Stimulated activated CD4-positive, alpha-beta T cell treated with anti-CD3 and anti-CD28 coated beads, Interleukin-4, amount 100 ng/mL, for 1 hour (primary cell): Measurements from ENCODE around the gene TBL1X.
"Not testable (repeated sequence)": the region's sequence is repeated elsewhere in the genome, so short reads cannot be mapped to it uniquely, and the experiment has no call there.

Source experiments
- DNase-seq: peaks from one replicate; pipeline ENCODE4 v3.0.0-alpha.2; 2020

TBL1X gene

GRCh38 chrX:9461087-9461486, 3.8 kb upstream of the TBL1X start:
- no peak for DNase-seq

DNA sequence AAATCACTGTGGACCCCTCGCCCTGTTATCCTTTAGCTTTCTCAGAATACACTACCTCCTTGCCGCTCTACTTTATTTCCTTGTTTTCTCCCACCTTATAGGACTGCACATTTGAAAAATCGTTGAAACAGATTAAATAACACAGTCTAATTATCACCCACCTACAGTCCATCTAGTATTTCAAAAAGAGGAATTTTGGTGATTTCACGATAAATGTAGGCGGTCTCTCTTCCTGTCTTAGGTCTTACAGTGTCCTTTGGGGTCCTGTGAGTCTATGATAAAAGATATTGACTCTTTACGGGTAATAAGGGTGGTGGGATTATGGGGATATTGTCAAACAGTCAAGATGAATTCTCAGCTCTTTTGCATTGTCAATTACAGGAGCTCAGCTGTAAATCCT, 2.4 kb upstream of the TBL1X start:
- DNase-seq = no peak

- DNase-seq = peak; percentile 36
Observed at GRCh38 chrX:9465380-9466123, 694 bp downstream of the TBL1X start.

GRCh38 chrX:9466124-9466495, 1.3 kb downstream of the TBL1X start:
- peak; percentile 21 for DNase-seq

DNA sequence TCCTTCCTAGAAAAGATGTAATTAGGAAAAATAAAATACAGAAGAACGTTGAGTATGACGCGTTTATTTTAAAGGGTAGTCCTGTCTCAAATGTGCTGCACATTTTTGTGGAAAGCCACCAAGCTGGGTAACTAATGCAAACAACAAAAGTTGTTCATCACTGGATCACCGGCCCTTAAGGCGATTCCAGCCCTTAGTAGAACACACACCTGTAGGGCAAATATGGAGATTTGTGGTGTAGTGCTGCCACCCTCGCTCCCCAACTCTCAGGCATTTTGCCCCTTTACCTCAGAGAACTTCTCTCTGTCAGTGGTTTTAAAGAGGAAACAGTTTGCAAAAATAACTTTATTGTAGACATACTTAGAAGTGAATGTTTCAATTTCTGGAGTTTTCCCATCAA, 1.9 kb downstream of the TBL1X start:
- no peak for DNase-seq

GRCh38 chrX:9467146-9467545, 2.3 kb downstream of the TBL1X start:
- DNase-seq = no peak

DNA sequence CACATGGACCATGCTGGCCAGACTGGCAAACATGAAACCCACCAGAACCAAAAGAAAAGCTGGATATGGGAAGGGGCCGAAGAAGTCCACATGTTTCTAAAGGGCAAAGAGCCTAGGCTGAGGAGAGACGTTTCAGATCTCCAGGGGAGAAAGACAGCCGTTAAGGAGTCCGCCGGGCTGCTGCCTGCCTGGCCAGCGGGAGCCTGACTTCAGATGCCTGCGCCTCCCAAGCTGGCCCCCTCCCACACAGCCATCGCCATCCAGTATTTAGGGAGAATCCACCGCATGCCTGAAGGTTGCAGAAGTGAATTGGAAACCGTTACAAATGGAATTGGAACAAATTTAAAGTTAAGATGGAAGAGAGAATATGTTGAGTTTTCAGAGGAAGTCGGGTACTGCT, 2.9 kb downstream of the TBL1X start:
- no peak for DNase-seq

DNA sequence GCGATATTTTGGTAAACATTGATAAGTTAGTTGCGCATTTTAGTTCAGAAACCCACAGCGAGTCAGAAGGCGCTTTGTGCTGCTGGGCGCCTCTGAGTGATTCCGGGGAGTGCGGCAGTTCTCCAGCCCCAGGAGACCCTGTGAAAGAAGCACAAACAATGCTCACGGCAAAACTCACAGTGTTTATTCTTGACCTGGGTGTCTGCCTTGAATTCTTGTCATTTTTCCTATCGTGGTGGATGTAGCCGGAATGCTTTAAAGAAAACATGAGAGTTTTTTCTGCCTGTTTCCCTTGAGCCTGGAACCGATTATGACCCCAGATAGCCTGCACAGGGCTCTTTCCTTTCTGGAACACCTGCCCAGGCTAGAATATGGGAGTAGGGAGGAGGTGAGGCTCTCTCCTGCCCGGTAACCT, 6.7 kb downstream of the TBL1X start:
- DNase-seq = no peak

DNA sequence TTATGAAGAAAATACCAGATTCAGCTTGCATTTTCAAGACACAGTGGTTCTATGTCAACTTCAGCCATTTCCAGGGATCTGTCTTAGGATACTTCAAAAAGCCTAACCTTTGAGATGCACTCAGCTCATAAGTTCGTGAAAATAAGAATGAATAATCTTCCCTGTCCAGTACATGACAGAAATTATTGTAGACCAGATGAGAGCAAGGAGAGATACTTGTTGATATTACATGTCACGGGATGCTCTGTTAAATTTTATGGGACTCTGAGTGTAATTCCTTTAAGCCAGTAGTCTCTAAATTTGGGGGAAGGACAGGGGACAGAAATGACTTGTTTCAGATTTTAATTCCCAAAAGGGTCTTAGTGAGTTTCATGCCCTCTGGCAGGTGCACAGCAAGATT, 8.8 kb downstream of the TBL1X start:
- DNase-seq = no peak

DNA sequence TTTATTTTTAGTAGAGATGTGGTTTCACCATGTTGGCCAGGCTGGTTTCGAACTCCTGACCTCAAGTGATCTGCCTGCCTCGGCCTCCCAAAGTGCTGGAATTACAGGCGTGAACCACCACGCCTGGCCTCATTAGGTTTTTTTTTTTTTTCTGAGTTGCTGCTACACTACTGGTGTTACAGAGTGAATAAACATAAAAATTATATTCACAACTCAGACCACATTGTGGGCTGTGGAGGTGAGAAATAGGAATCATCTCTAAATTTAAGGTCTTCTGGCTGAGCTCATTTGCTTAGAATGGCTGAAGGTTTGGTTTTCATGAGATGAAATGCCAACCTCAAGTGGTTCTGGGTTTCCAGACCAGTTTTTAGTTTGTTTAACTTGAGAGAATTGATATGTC, 10.6 kb downstream of the TBL1X start:
- not testable (repeated sequence) for DNase-seq

- DNase-seq = no peak
Observed at GRCh38 chrX:9475984-9476383, 11.1 kb downstream of the TBL1X start.

- no peak for DNase-seq
Observed at GRCh38 chrX:9476810-9477575, 12.1 kb downstream of the TBL1X start.

- no peak for DNase-seq
Observed at GRCh38 chrX:9482408-9482807, 17.6 kb downstream of the TBL1X start.

DNA sequence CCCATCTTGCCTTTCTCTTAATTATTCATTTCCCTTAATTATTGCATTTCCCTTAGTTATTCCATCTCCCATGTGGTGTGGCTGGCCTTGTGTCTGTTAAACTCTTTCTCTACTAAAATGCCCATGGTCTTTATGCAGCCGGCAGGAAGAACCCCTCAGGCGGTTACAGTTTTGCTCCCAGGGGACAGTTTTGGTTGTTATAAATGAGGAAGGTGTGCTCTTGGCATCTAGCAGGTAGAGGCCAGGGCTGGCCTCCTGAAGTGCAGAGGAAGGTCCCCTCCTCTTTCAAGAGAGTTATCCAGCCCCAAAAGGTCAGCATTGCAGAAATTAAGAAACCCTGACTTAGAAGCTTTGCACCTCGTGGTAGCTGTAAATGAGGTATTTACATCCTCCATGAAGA, 18.0 kb downstream of the TBL1X start:
- no peak for DNase-seq

DNA sequence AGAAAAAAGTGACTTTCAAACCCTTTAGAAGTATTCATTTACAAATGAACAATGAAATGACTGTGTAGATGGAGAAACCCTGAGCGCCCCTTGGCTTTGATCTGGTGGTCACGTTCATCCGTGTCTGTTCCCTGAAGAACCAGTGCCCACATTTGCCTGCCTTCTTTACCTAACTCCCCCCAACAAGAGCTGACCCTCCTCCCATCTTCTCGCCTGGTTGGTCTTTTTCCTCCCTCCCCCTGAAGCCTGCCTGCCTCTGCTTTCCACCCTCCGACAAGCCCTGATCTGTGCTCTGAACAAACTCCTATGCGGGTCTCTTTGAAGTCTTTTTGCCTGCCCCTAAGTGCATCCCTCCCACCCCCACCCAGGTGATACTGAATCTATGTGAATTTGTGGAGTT, 18.5 kb downstream of the TBL1X start:
- DNase-seq = no peak

DNA sequence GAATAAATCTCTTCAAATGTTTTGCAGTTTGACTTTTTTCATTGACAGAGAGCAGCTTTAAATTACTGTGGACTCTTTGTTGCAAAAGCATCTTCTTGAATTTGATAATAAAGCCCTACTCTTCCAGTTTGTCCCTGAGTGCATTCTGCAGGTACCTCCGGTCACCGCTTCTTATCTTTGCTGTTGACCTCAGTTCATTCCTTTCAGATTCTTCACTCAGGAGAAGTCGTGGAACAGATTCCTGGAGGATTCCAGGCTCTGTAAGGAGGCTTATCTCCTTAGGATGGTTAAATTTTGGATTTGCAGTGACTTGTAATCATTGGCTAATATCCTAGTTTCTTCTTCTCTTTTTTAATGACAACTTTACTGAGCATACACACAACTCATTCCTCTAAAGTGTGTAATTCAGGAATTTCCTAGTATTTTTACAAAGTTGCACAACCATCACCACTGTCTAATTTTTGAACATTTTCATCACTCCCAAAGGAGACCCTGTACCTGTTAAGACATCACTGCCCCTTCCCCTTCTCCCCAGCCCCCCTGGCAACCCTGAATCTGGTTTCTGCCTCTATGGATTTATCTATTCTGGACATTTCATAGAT, 22.0 kb downstream of the TBL1X start:
- DNase-seq = no peak

DNA sequence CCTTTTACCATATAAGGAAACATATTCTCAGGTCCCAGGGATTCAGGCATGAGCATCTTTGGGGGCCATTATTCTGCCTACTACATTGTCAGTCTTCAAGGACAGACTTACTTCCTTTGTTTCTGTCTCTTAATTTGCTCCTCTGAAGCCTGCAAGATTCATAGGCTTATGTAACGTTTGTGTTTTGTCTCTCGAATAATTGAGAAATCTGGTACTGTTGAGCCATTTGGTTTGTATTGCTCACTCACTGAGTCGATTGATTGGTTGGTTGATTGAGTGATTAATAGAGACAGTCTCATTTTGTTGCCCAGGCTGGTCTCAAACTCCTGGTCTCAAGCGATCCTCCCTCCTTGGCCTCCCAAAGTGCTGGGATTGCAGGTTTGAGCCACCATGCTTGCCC, 23.7 kb downstream of the TBL1X start:
- DNase-seq = no peak

DNA sequence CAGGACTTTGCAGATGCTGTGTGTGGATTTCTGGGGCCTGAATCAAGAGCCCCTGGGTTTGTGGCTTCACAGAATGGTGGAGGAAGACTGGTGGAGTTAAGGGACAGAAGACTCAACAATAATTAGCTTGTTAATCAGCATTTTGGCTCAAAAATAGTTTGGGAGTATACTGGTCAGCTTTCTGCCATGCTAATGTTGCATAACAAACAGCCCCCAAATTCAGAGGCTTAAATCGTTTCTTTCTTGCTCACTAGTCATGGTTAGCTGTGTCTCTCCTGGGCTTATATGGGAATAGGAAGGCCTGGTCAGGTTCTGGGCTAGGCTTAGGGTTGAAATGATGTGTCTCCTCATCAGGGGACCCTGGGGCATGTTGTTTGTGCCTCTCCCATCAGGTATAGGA, 24.4 kb downstream of the TBL1X start:
- no peak for DNase-seq

GRCh38 chrX:9492901-9493300, 28.0 kb downstream of the TBL1X start:
- DNase-seq = no peak

GRCh38 chrX:9493936-9494335, 29.1 kb downstream of the TBL1X start:
- DNase-seq = no peak

DNA sequence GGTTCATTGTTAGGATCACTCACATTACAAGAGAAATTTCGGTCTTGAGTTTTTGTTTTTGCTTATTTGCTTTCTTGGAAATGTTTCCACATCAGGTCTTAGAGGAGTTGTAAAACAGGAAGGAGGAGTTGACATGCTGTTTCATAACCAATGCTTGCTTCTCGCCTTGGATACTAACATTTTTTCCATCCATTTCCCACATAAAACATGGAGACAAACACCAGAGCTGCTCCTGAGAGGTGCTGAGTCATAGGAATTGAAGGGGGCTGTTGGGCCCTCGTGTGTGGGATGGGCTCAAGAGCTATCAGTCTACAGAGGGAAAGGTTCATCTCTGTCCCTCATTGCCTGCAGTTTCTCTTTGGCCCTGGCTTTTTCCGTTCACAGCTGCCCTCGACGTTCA, 29.9 kb downstream of the TBL1X start:
- no peak for DNase-seq

GRCh38 chrX:9495496-9495895, 30.6 kb downstream of the TBL1X start:
- DNase-seq = no peak

DNA sequence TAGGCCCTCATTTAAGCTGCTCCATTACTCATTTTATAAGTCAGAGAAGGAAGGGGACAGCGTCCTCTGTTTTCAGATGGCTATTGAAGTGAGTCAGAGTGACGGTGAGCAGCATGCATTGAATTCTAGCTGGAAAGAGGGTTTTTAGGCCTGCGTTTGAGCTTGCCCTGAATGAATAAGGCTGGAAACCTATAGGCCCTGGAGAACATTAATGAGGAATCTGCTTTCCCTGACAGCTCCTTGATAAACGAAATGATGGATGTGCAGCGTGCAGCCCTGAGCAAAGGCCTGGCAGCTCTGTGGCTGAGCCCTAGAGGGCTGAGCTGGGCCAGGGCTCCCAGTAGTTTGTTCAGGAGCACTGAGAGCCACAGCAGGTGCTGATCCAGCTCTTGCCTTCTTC, 33.4 kb downstream of the TBL1X start:
- DNase-seq = no peak

- no peak for DNase-seq
Observed at GRCh38 chrX:9500584-9500983, 35.7 kb downstream of the TBL1X start.
